Ammon's horn (tissue), 1 donor: Measurements from ENCODE around the gene SPINT4.
"Not testable (repeated sequence)": the region's sequence is repeated elsewhere in the genome, so short reads cannot be mapped to it uniquely, and the experiment has no call there.

Experiments used
- DNase-seq: peaks from one replicate; pipeline ENCODE4 v3.0.0-alpha.2; 2016; ENCODE audit warnings: low spot score

SPINT4 gene

GRCh38 chr20:45722047-45722446, at the start of gene SPINT4:
Gene SPINT4, plus strand, starts transcription at chr20:45722347. Its CDS starts 21 bp downstream, at chr20:45722368.
- no peak for DNase-seq

DNA sequence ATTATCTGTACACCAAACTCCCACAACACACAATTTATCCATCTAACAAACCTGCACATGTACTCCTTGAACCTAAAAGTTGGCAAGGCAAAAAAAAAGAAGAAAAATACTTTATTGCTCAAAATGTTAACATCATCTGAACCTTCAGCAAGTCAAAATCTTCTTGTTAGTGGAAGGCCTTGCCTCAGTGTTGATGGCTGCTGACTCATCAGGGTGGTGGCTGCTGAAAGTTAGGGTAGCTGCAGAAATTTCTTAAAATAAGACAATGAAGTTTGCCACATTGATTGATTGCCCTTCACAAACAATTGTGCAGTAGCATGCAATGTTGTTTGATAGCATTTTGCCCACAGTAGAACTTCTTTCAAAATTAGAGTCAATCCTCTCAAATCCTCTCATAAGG, 49.4 kb upstream of the SPINT4 start:
- no peak for DNase-seq

- DNase-seq = no peak
Measured at GRCh38 chr20:45679650-45680049, 42.5 kb upstream of the SPINT4 start.

GRCh38 chr20:45685896-45686295, 36.3 kb upstream of the SPINT4 start:
- DNase-seq = no peak

GRCh38 chr20:45693346-45693745, 28.8 kb upstream of the SPINT4 start:
- DNase-seq = not testable (repeated sequence)

- no peak for DNase-seq
Measured at GRCh38 chr20:45695496-45695895, 26.7 kb upstream of the SPINT4 start.

DNA sequence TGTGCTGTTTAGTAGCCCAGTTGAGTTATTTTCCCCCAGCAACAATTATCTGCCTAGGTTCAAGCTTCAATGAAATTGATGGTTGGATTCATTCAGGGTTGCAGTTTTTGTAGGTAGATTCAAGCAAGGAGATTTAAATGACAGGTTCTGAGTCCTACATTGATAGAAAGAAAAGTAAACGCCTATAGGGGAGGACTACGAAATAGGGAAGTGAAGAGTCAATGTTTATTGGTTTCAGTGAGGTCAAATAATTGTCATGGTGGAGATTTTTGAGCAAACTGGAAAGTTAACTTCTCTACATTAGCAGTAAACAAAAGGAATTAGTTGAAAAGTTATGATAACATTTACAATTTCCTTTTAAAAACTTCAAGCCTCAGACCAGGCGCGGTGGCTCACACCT, 21.0 kb upstream of the SPINT4 start:
- DNase-seq = no peak

- peak; percentile 3 for DNase-seq
Measured at GRCh38 chr20:45701873-45702272, 20.3 kb upstream of the SPINT4 start, which contains the start of gene WFDC13. Gene WFDC13, plus strand, starts transcription at chr20:45702038. Its CDS starts 86 bp downstream, at chr20:45702124.

DNA sequence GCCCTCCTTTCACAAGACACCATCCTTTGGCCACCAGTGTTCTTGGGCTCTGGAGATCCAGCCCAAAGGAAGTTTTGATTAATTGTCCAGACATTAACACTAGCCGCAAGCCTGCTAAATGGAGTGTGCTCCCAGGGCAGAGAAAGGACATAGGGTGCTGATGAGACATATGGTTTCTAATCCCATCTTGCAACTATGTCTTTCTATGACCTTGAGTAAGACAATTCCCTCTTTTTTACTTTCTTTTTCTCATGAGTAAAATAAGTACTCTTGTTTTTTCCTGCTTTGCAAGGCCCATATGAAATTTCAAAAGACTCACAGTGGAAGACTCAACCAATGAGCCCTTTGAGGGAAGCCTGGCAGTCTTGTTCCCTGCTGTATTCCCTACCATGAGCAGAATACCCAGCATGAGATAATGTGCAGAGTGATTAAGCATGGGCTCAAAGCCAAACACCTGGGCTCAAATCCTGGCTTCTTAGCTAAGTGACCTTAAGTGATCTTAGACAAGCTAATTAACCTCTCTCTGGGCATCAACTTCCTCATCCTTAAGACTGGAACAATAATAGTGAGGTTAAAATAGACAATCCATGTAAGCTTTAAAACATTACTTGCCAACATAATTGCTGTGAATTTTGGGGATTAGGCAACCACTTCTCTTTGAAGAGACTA, 17.0 kb upstream of the SPINT4 start, which contains the start of gene WFDC10B:
Gene WFDC10B (minus strand): TSS at position 51 of the 669 bp plus-strand sequence. CDS start 19,027 bp downstream, outside the sequence.
- no peak for DNase-seq

- DNase-seq = not testable (repeated sequence)
Measured at GRCh38 chr20:45716141-45716688, 5.9 kb upstream of the SPINT4 start.

- DNase-seq = no peak
Measured at GRCh38 chr20:45725134-45725533, 3.0 kb downstream of the SPINT4 start.

DNA sequence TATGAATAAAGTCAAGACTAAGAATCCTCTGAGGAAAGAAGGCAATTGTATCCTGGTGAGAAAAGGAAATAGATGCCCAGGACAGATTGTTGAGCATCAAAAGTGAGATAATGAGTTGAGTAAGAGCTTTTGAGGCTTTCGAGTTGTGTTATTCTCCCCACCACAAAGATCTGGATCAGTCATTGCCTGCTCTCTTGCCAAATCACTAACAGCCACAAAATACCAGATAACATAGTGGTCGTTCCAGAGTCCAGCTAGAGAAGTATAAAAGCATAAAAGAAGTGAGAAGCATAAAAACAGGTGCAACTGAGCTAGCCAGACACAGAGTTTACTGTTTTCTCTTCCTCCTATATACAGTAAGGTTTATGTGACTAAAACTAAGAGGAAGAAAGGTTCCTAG, 4.9 kb downstream of the SPINT4 start:
- no peak for DNase-seq

DNA sequence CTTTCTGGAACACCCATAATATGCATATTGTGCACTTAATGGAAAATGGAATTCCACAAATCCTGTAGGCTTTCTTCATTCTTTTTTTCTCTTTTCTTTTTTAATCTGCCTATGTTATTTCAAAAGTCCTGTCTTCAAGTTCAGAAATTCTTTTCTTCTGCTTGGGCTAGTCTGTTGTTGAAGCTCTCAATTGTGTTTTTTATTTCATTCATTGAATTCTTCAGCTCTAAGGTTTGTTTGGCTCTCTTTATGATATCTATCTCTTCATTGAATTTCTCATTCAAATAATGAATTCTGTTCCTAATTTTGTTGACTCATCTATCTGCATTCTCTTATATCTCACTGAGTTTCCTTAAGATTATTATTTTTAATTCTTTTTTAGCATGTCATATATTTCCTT, 10.1 kb downstream of the SPINT4 start:
- DNase-seq = no peak

- DNase-seq = no peak
Measured at GRCh38 chr20:45735552-45735951, 13.4 kb downstream of the SPINT4 start.

- DNase-seq = no peak
Measured at GRCh38 chr20:45735988-45736387, 13.8 kb downstream of the SPINT4 start.

DNA sequence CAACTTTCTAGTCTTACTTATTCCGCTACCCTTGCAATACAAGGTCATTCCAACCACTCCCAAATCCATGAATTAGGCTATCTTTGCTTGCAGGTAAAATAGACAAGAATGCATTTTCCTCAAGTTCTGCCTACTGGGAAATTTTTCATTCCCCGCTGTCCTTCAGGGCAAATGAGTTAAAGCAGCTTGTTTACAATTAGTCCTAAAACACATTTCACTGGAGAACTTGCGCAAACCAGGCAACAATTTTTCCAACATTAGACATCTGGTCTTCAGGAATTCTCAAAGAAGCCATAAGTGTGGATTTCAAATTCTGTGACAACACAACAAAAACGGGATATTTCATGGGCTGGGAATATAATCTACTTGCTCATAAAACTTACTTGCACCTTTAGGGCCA, 20.4 kb downstream of the SPINT4 start:
- no peak for DNase-seq

- DNase-seq = no peak
Measured at GRCh38 chr20:45745015-45745414, 22.9 kb downstream of the SPINT4 start.

DNA sequence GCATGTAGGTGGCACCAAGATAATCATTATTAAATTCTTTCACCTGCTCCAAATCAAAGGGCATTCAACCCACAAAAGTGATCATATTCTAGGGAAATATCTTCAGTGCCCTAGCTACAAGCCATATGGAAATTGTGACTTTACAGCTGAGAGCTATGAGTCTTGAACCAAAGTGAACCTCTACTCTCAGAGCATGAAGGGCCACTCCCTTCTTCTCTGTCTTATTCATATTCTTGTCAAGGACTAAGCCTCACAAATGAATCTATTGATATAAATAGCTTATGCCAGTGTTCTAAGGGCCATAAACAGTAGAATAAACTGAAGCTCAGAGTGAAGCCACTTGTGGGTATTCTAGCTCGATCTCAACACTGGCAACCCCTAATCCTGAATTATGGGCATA, 29.6 kb downstream of the SPINT4 start:
- DNase-seq = no peak

DNA sequence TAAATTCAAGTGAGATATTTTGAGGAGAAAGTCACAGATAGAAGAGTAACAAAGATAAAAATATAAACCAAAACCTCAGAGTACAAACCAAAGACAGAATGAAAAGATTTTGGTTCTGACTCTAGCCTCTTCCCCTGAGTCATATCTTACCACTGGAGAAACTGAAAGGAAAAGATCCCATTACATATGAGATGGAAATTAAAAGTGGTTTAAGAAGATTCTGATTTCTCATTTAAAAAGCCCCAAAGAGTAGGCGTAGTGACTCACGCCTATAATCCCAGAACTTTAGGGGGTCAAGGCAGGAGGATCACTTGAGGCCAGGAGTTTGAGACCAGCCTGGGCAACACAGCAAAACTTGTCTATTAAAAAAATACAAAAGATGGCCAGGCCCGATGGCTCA, 30.6 kb downstream of the SPINT4 start:
- DNase-seq = no peak

DNA sequence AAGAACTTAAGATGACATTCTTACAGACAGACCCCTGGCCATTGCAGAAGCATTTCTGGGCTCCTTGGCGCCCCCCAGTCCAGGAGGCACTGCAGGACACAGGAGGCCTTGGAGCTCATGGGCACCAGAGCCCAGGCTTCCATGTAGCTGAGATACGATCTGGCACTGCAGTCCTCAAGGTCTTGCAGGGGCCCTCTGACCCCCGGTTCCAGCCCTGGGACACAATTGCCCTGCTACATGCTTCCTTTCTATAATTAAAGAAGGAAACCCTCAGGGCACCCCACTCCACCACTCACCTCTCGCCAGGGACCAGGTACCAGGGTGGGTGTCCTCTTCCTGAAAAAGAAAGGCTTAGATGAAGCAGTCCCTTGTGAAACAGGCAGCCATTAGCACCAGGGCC, 35.9 kb downstream of the SPINT4 start:
- DNase-seq = no peak

DNA sequence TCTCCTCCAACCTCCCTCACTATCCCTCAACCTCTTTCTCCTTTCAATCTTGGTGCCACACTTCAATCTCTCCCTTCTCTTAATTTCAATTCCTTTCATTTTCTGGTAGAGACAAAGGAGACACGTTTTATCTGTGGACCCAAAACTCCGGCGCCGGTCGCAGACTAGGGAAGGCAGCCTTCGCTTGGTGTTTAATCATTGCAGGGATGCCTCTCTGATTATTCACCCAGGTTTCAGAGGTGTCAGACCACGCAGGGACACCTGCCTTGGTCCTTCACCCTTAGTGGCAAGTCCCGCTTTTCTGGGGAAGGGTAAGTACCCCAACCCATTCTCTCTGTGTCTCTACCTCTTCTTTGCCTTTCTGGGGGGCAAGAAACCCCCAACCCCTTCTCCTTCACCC, 37.8 kb downstream of the SPINT4 start:
- not testable (repeated sequence) for DNase-seq

DNA sequence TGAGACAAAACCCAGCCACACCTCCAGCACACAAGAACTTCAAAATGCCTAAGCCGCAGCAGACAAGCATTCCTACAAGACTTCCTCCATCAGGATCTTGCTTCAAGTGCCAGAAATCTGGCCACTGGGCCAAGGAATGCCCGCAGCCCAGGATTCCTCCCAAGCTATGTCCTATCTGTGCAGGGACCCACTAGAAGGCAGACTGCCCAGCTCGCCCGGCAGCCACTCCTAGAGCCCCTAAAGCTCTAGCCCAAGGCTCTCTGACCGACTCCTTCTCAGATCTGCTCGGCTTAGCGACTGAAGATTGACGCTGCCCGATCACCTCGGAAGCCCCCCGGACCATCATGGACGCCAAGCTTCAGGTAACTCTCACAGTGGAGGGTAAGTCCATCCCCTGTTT, 39.8 kb downstream of the SPINT4 start:
- DNase-seq = not testable (repeated sequence)

DNA sequence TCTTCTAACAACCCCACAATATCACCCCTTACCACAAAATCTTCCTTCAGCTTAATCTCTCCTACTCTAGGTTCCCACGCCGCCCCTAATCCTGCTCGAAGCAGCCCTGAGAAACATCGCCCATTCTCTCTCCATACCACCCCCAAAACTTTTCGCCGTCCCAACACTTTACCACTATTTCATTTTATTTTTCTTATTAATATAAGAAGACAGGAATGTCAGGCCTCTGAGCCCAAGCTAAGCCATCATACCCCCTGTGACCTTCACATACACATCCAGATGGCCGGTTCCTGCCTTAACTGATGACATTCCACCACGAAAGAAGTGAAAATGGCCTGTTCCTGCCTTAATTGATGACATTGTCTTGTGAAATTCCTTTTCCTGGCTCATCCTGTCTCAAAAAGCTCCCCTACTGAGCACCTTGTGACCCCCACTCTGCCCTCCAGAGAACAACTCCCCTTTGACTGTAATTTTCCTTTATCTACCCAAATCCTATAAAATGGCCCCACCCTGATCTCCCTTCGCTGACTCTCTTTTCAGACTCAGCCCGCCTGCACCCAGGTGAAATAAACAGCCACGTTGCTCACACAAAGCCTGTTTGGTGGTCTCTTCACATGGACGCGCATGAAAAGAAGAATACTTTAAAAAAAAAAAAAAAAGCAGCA, 42.6 kb downstream of the SPINT4 start:
- DNase-seq = not testable (repeated sequence)
